Measurements from ENCODE around the gene MTCL3.

The MTCL3 gene

GRCh38 chr6:127518710-127519468 lies at the start of gene MTCL3:
Gene MTCL3, minus strand, starts transcription at chr6:127519335.
- H3K4me3 Mint-ChIP-seq: peak within 1 kb of the TSS; percentile 60 to 70 (median 60)
- POLR2A ChIA-PET: interaction anchor here in 1 of 2 donors (0.5 kb wide), 1 partner anchor 53 kb away, joined by 6 read pairs; no protein-coding TSS in a partner anchor
- Histone ChIP-seq H3K4me3 (ENCODE audit: control insufficient read depth in 1 of 2, extremely low read depth in 1 of 2, low read length in 1 of 2) (peak within 1 kb of the TSS in 1 of 2 donors; percentile 0), H3K27me3 (replicated peaks in 1 of 2; ENCODE audit: control insufficient read depth in 2 of 2, extremely low read depth in 1 of 2, insufficient read depth in 2 of 2, low read length in 1 of 2) (peaks cover 11 to 21% of the 10 kb centered on the region in 2 experiments), H3K9me3 (no peaks in the 10 kb centered on the region), H3K27ac (ENCODE audit: low read length) (no peak within 1 kb of the TSS), H3K36me3 (ENCODE audit: control insufficient read depth in 2 of 2, extremely low read depth in 1 of 2, insufficient read depth in 1 of 2, low read length in 1 of 2) (no peaks in the 10 kb centered on the region), H3K4me1 (ENCODE audit: control insufficient read depth in 1 of 2, extremely low read depth in 1 of 2, insufficient read depth in 2 of 2, low read length in 2 of 2) (peaks cover 7 to 35% of the 10 kb centered on the region in 2 experiments)
- H3K36me3 Mint-ChIP-seq: no peaks in the 10 kb centered on the region
- CTCF ChIA-PET: interaction anchor here (0.6 to 1.4 kb wide), 4 partner anchors 9 to 49 kb away, joined by 3 to 10 read pairs (median 4); no protein-coding TSS in a partner anchor
- H3K4me1 Mint-ChIP-seq: peaks cover 33 to 44% (median 37%) of the 10 kb centered on the region in 3 donors
- no peak within 1 kb of the TSS for H3K27ac Mint-ChIP-seq
- 8% methylated on average over 21 of the region's 42 CpGs for WGBS (ENCODE audit: insufficient coverage)
- peaks cover 43 to 47% of the 10 kb centered on the region in 2 donors for H3K27me3 Mint-ChIP-seq
- DNase-seq (peak in 1 of 35 experiments; percentile 8), ATAC-seq (replicated peaks in 1 of 4) (no peak)
- no peaks in the 10 kb centered on the region for H3K9me3 Mint-ChIP-seq

GRCh38 chr6:127567476-127567875 lies 48.3 kb upstream of the MTCL3 start:
- CTCF ChIA-PET: no interaction called here
- Histone ChIP-seq H3K4me3 (ENCODE audit: control insufficient read depth in 1 of 2, extremely low read depth in 1 of 2, low read length in 1 of 2) (no peak overlapping the region), H3K4me1 (ENCODE audit: control insufficient read depth in 1 of 2, extremely low read depth in 1 of 2, insufficient read depth in 2 of 2, low read length in 2 of 2) (no peaks in the 10 kb centered on the region), H3K27me3 (replicated peaks in 1 of 2; ENCODE audit: control insufficient read depth in 2 of 2, extremely low read depth in 1 of 2, insufficient read depth in 2 of 2, low read length in 1 of 2) (no peaks in the 10 kb centered on the region), H3K36me3 (ENCODE audit: control insufficient read depth in 2 of 2, extremely low read depth in 1 of 2, insufficient read depth in 1 of 2, low read length in 1 of 2) (no peaks in the 10 kb centered on the region), H3K27ac (ENCODE audit: low read length) (no peak overlapping the region), H3K9me3 (no peaks in the 10 kb centered on the region)
- H3K4me3 Mint-ChIP-seq: no peak overlapping the region
- H3K9me3 Mint-ChIP-seq: no peaks in the 10 kb centered on the region
- no peak overlapping the region for H3K27ac Mint-ChIP-seq
- peaks cover 0 to 5% of the 10 kb centered on the region in 2 donors for H3K27me3 Mint-ChIP-seq
- H3K4me1 Mint-ChIP-seq: peaks cover 0 to 10% (median 9%) of the 10 kb centered on the region in 3 donors
- DNase-seq: no peak
- no peaks in the 10 kb centered on the region for H3K36me3 Mint-ChIP-seq
- WGBS (ENCODE audit: insufficient coverage): 67% methylated on average over 1 of the region's 2 CpGs
- no peak for ATAC-seq (replicated peaks in 1 of 4)
- POLR2A ChIA-PET: no interaction called here

GRCh38 chr6:127566651-127567050 lies 47.5 kb upstream of the MTCL3 start:
- no peak for ATAC-seq (replicated peaks in 1 of 4)
- no peaks in the 10 kb centered on the region for H3K9me3 Mint-ChIP-seq
- H3K4me3 ChIP-seq (ENCODE audit: control insufficient read depth in 1 of 2, extremely low read depth in 1 of 2, low read length in 1 of 2): no peak overlapping the region
- no peaks in the 10 kb centered on the region for H3K36me3 Mint-ChIP-seq
- CTCF ChIA-PET: no interaction called here
- no peaks in the 10 kb centered on the region for H3K9me3 ChIP-seq
- no peaks in the 10 kb centered on the region for H3K4me1 ChIP-seq (ENCODE audit: control insufficient read depth in 1 of 2, extremely low read depth in 1 of 2, insufficient read depth in 2 of 2, low read length in 2 of 2)
- DNase-seq: no peak
- no peak overlapping the region for H3K27ac Mint-ChIP-seq
- H3K4me3 Mint-ChIP-seq: no peak overlapping the region
- H3K27me3 ChIP-seq (replicated peaks in 1 of 2; ENCODE audit: control insufficient read depth in 2 of 2, extremely low read depth in 1 of 2, insufficient read depth in 2 of 2, low read length in 1 of 2): no peaks in the 10 kb centered on the region
- H3K4me1 Mint-ChIP-seq: peaks cover 0 to 10% (median 9%) of the 10 kb centered on the region in 3 donors
- peaks cover 0 to 5% of the 10 kb centered on the region in 2 donors for H3K27me3 Mint-ChIP-seq
- POLR2A ChIA-PET: no interaction called here
- H3K27ac ChIP-seq (ENCODE audit: low read length): no peak overlapping the region
- no peaks in the 10 kb centered on the region for H3K36me3 ChIP-seq (ENCODE audit: control insufficient read depth in 2 of 2, extremely low read depth in 1 of 2, insufficient read depth in 1 of 2, low read length in 1 of 2)

DNA sequence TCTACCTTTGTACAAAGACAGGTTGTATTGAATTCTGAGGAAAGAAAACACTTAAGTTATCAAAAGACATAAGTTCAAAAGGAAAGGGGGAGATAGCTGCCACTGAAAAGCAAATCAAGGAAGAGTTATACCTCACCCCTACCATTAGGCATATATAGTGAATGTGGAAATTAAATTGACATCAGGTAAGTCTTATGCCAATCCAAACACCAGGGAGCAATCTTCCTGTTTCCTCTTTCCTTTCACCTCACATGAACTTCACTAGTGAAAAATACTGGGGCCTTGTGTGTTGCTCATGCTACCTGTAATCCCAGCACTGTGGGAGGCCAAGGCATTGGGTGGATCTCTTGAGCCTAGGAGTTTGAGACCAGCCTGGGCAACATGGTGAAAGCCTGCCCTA lies 47.0 kb upstream of the MTCL3 start:
- ATAC-seq (replicated peaks in 1 of 4) (no peak), DNase-seq (no peak)
- Histone ChIP-seq H3K27ac (ENCODE audit: low read length) (no peak overlapping the region), H3K4me1 (ENCODE audit: control insufficient read depth in 1 of 2, extremely low read depth in 1 of 2, insufficient read depth in 2 of 2, low read length in 2 of 2) (no peaks in the 10 kb centered on the region), H3K4me3 (ENCODE audit: control insufficient read depth in 1 of 2, extremely low read depth in 1 of 2, low read length in 1 of 2) (no peak overlapping the region), H3K36me3 (ENCODE audit: control insufficient read depth in 2 of 2, extremely low read depth in 1 of 2, insufficient read depth in 1 of 2, low read length in 1 of 2) (no peaks in the 10 kb centered on the region), H3K9me3 (no peaks in the 10 kb centered on the region), H3K27me3 (replicated peaks in 1 of 2; ENCODE audit: control insufficient read depth in 2 of 2, extremely low read depth in 1 of 2, insufficient read depth in 2 of 2, low read length in 1 of 2) (no peaks in the 10 kb centered on the region)
- ChIA-PET POLR2A (no interaction called here), CTCF (no interaction called here)
- Mint-ChIP-seq H3K4me1 (peaks cover 0 to 6% (median 6%) of the 10 kb centered on the region in 3 donors), H3K36me3 (no peaks in the 10 kb centered on the region), H3K9me3 (no peaks in the 10 kb centered on the region), H3K4me3 (no peak overlapping the region), H3K27me3 (peaks cover 0 to 5% of the 10 kb centered on the region in 2 donors), H3K27ac (no peak overlapping the region)

GRCh38 chr6:127564761-127565160 lies 45.6 kb upstream of the MTCL3 start:
- DNase-seq: no peak

GRCh38 chr6:127561660-127562059 lies 42.5 kb upstream of the MTCL3 start:
- DNase-seq: no peak
- Histone ChIP-seq H3K9me3 (no peaks in the 10 kb centered on the region), H3K4me3 (ENCODE audit: control insufficient read depth in 1 of 2, extremely low read depth in 1 of 2, low read length in 1 of 2) (no peak overlapping the region), H3K36me3 (ENCODE audit: control insufficient read depth in 2 of 2, extremely low read depth in 1 of 2, insufficient read depth in 1 of 2, low read length in 1 of 2) (no peaks in the 10 kb centered on the region), H3K27me3 (replicated peaks in 1 of 2; ENCODE audit: control insufficient read depth in 2 of 2, extremely low read depth in 1 of 2, insufficient read depth in 2 of 2, low read length in 1 of 2) (no peaks in the 10 kb centered on the region), H3K4me1 (ENCODE audit: control insufficient read depth in 1 of 2, extremely low read depth in 1 of 2, insufficient read depth in 2 of 2, low read length in 2 of 2) (no peaks in the 10 kb centered on the region), H3K27ac (ENCODE audit: low read length) (no peak overlapping the region)
- ATAC-seq (replicated peaks in 1 of 4): no peak
- Mint-ChIP-seq H3K4me1 (no peaks in the 10 kb centered on the region), H3K36me3 (no peaks in the 10 kb centered on the region), H3K4me3 (no peak overlapping the region), H3K9me3 (no peaks in the 10 kb centered on the region), H3K27ac (no peak overlapping the region), H3K27me3 (peaks cover 0 to 10% of the 10 kb centered on the region in 2 donors)
- ChIA-PET POLR2A (no interaction called here), CTCF (no interaction called here)
- no CpG with 5 or more reads among the region's 1 CpG for WGBS (ENCODE audit: insufficient coverage)

More at GRCh38 chr6:127564761-127565160, 45.6 kb upstream of the MTCL3 start:
- H3K9me3 ChIP-seq: no peaks in the 10 kb centered on the region
- Mint-ChIP-seq H3K27me3 (peaks cover 0 to 5% of the 10 kb centered on the region in 2 donors), H3K9me3 (no peaks in the 10 kb centered on the region), H3K27ac (no peak overlapping the region), H3K36me3 (no peaks in the 10 kb centered on the region), H3K4me3 (no peak overlapping the region), H3K4me1 (no peaks in the 10 kb centered on the region)
- H3K36me3 ChIP-seq (ENCODE audit: control insufficient read depth in 2 of 2, extremely low read depth in 1 of 2, insufficient read depth in 1 of 2, low read length in 1 of 2): no peaks in the 10 kb centered on the region
- H3K27ac ChIP-seq (ENCODE audit: low read length): no peak overlapping the region
- no peak overlapping the region for H3K4me3 ChIP-seq (ENCODE audit: control insufficient read depth in 1 of 2, extremely low read depth in 1 of 2, low read length in 1 of 2)
- H3K4me1 ChIP-seq (ENCODE audit: control insufficient read depth in 1 of 2, extremely low read depth in 1 of 2, insufficient read depth in 2 of 2, low read length in 2 of 2): no peaks in the 10 kb centered on the region
- ATAC-seq (replicated peaks in 1 of 4): no peak
- CTCF ChIA-PET: interaction anchor here (0.6 to 1.1 kb wide), 3 partner anchors 10 to 1689 kb away, joined by 3 to 6 read pairs (median 4); no protein-coding TSS in a partner anchor
- POLR2A ChIA-PET: no interaction called here
- WGBS (ENCODE audit: insufficient coverage): no CpG with 5 or more reads among the region's 3 CpGs
- H3K27me3 ChIP-seq (replicated peaks in 1 of 2; ENCODE audit: control insufficient read depth in 2 of 2, extremely low read depth in 1 of 2, insufficient read depth in 2 of 2, low read length in 1 of 2): no peaks in the 10 kb centered on the region

Data from T-cell (primary cell).